HepG2 (cell line): ENCODE measurements around the gene SCYL1. TPM values are rescaled to one million over a fixed set of nuclear protein-coding genes. Genes with fewer than 3 reads are reported as not detected.

Source experiments
- ATAC-seq: fragments of 200-7000 bp; cut with Tn5 transposase; 3 replicates; pipeline ENCODE4 v1.9.1; 2020; ENCODE audit warnings: mild to moderate bottlenecking, moderate library complexity
- BruUV-seq: library from RNA; stranded (reverse); fragments of 400-500 nt; replicated peaks from 2 replicates; lab custom pipeline; 2021; lab: Mats Ljungman, UMichigan
- CTCF ChIA-PET: fragments of 300-600 bp; formaldehyde crosslinking; extraction: SDS; loops from one replicate; lab custom pipeline; 2021; ENCODE audit warnings: low total read pairs, inconsistent platforms, low intra/inter-chr PET ratio; lab: Yijun Ruan, JAX
- POLR2A ChIA-PET: fragments of 350-600 bp; sonication (Branson Sonifier 250); formaldehyde crosslinking; loops from one replicate; lab custom pipeline; 2020; ENCODE audit warnings: antibody characterized with exemption, inconsistent platforms; lab: Yijun Ruan, JAX
- DNase-seq: peaks from one replicate; pipeline ENCODE4 v3.0.0-alpha.2; 2015; ENCODE audit warnings: low spot score
- FAIRE-seq: peaks from 3 replicates; lab custom pipeline; 2011; peaks lifted over from hg19 to GRCh38; lab: Jason Lieb, UNC
- H2AFZ ChIP-seq: one replicate; pipeline ENCODE4 v1.6.1; 2011; ENCODE audit warnings: low read length, inconsistent platforms
- H3K27ac ChIP-seq: fragments of 300-600 bp; 3 replicates; pipeline ENCODE4 v1.8.0; 2011; ENCODE audit warnings: mixed run types, mild to moderate bottlenecking, mixed read lengths, low read length, inconsistent platforms; ENCODE audit not compliant: insufficient read depth; ENCODE audit errors: extremely low read length
- H3K27me3 ChIP-seq, 2 experiments: fragments of 200-600 bp in 1 of 2; 2 replicates in 1 of 2; 3 replicates in 1 of 2; pipeline versions ENCODE4 v1.6.0 to v1.8.0; 2011; ENCODE audit warnings: low read length in 2 of 2, mild to moderate bottlenecking in 2 of 2, moderate library complexity in 2 of 2, inconsistent platforms in 1 of 2; ENCODE audit not compliant: insufficient read depth in 2 of 2, control insufficient read depth in 1 of 2
- H3K36me3 ChIP-seq, 2 experiments: fragments of 200-600 bp in 1 of 2; replicated peaks in 1 of 2; 2 replicates in 1 of 2; 3 replicates in 1 of 2; pipeline versions ENCODE4 v1.5.1 to v1.8.0; 2011; ENCODE audit warnings: low read length in 2 of 2, inconsistent platforms in 1 of 2; ENCODE audit not compliant: insufficient read depth in 2 of 2, control insufficient read depth in 1 of 2
- H3K4me1 ChIP-seq: 2 replicates; pipeline ENCODE4 v1.5.1; 2012; ENCODE audit warnings: low read length, inconsistent platforms; ENCODE audit not compliant: insufficient read depth
- H3K4me2 ChIP-seq: 2 replicates; pipeline ENCODE4 v1.6.0; 2011; ENCODE audit warnings: low read depth, low read length, inconsistent platforms
- H3K4me3 ChIP-seq, 3 experiments: fragments of 200-600 bp in 1 of 3; sonication (generic), shearing (Covaris generic) in 1 of 3; replicated peaks in 1 of 3; 2 replicates each; pipeline ENCODE4 v1.5.1; 2011 to 2016; ENCODE audit warnings: low read length in 3 of 3, inconsistent platforms in 2 of 3, low read depth in 2 of 3, mild to moderate bottlenecking in 2 of 3, control low read depth in 1 of 3, mixed read lengths in 1 of 3; ENCODE audit not compliant: insufficient read depth in 1 of 3
- H3K79me2 ChIP-seq: one replicate; pipeline ENCODE4 v1.6.1; 2011; ENCODE audit warnings: low read length, inconsistent platforms; ENCODE audit not compliant: insufficient read depth
- H3K9ac ChIP-seq: 2 replicates; pipeline ENCODE4 v1.6.0; 2011; ENCODE audit warnings: mild to moderate bottlenecking, low read depth, low read length, inconsistent platforms; ENCODE audit not compliant: insufficient read depth
- H3K9me3 ChIP-seq: 2 replicates; pipeline ENCODE4 v1.5.1; 2012; ENCODE audit warnings: mild to moderate bottlenecking, low read length
- H4K20me1 ChIP-seq: 2 replicates; pipeline ENCODE4 v1.6.0; 2011; ENCODE audit warnings: inconsistent platforms, mild to moderate bottlenecking, low read length, moderate library complexity; ENCODE audit not compliant: insufficient read depth
- AGO2 ChIP-seq: fragments of 200-400 bp; formaldehyde crosslinking; optimal IDR thresholded peaks from 2 replicates; pipeline ENCODE3; 2017; ENCODE audit warnings: mild to moderate bottlenecking, low read depth, low read length, moderate library complexity
- CHCHD3 ChIP-seq: sonication (generic); formaldehyde crosslinking; IDR thresholded peaks from 2 replicates; pipeline ENCODE4 v1.8.0; 2022; ENCODE audit warnings: mild to moderate bottlenecking, missing genetic modification reagents, moderate library complexity
- GPN1 ChIP-seq: sonication (generic); formaldehyde crosslinking; IDR thresholded peaks from 2 replicates; pipeline ENCODE4 v1.5.1; 2020; ENCODE audit warnings: missing genetic modification reagents, borderline replicate concordance
- HDAC1 ChIP-seq: sonication (generic); formaldehyde crosslinking; IDR thresholded peaks from 2 replicates; pipeline ENCODE4 v1.5.1; 2020; ENCODE audit warnings: mild to moderate bottlenecking, missing genetic modification reagents
- LCORL ChIP-seq, 2 experiments: fragments of 450-650 bp in 1 of 2; sonication (generic) in 1 of 2; formaldehyde crosslinking in 1 of 2; IDR thresholded peaks; 2 replicates each; pipeline versions ENCODE4 v1.5.0 to v1.6.1; 2017 to 2020; ENCODE audit warnings: antibody characterized with exemption in 1 of 2, missing genetic modification reagents in 1 of 2
- PHF21A ChIP-seq: sonication (generic); formaldehyde crosslinking; IDR thresholded peaks from 2 replicates; pipeline ENCODE4 v1.5.0; 2020; ENCODE audit warnings: mild to moderate bottlenecking, missing genetic modification reagents
- POLR2A ChIP-seq, 2 experiments: IDR thresholded peaks; 2 replicates each; pipeline ENCODE4 v1.6.1; 2011; ENCODE audit warnings: low read depth in 2 of 2, low read length in 2 of 2, mild to moderate bottlenecking in 1 of 2, moderate library complexity in 1 of 2; ENCODE audit not compliant: insufficient read depth in 1 of 2
- RBFOX2 ChIP-seq: fragments of 200-400 bp; formaldehyde crosslinking; IDR thresholded peaks from 2 replicates; pipeline ENCODE4 v1.6.1; 2017; ENCODE audit warnings: low read depth, mild to moderate bottlenecking, low read length
- SIN3A ChIP-seq: IDR thresholded peaks from 2 replicates; pipeline ENCODE4 v1.6.1; 2011; ENCODE audit warnings: low read depth, mild to moderate bottlenecking, control low read depth, low read length, borderline replicate concordance
- ZMAT3 ChIP-seq: sonication (generic); formaldehyde crosslinking; conservative IDR thresholded peaks from 2 replicates; pipeline ENCODE4 v1.7.0; 2021; ENCODE audit warnings: missing genetic modification reagents
- ZNF253 ChIP-seq: sonication (generic); formaldehyde crosslinking; IDR thresholded peaks from 2 replicates; pipeline ENCODE4 v1.8.0; 2022; ENCODE audit warnings: mild to moderate bottlenecking, missing genetic modification reagents, borderline replicate concordance
- ZNF317 ChIP-seq: sonication (generic); formaldehyde crosslinking; IDR thresholded peaks from 2 replicates; pipeline ENCODE4 v1.5.0; 2020; ENCODE audit warnings: mild to moderate bottlenecking, missing genetic modification reagents
- ZNF607 ChIP-seq: sonication (generic); formaldehyde crosslinking; IDR thresholded peaks from 2 replicates; pipeline ENCODE4 v1.5.1; 2020; ENCODE audit warnings: missing genetic modification reagents, mild to moderate bottlenecking, borderline replicate concordance
- WGBS: methylation state at CpG from one replicate; pipeline ENCODE4 v1.1.6; 2017; ENCODE audit warnings: low lambda C conversion rate; 5-methylcytosine and 5-hydroxymethylcytosine counted together
- in situ Hi-C: cut with HindIII; loops from 2 replicates; pipeline ENCODE4 v1.10.0; 2017; ENCODE audit warnings: low pct_unique_long_range_greater_than_20kb; ENCODE audit not compliant: extremely low pct_ligation_motif_present
- intact Hi-C: fragments of 100-400 bp; cut with micrococcal nuclease; formaldehyde crosslinking; loops from one replicate; pipeline ENCODE4 v1.10.0; 2022; ENCODE audit not compliant: unreplicated experiment
- polyA plus RNA-seq, 8 experiments: library from polyadenylated mRNA; depleted of rRNA in 3 of 8; stranded (reverse) in 7 of 8; unstranded in 1 of 8; fragments of >200 nt; fragmentation: Illumina TruSeq in 4 of 8; extraction: Trizol in 4 of 8; gene quantifications; 2 replicates each; pipeline versions ENCODE4 v1.2.1 to v1.2.3, GENCODE V29; 2011 to 2016; ENCODE audit warnings: low read depth in 4 of 8, missing spikeins in 1 of 8, mixed read lengths in 1 of 8; ENCODE audit not compliant: insufficient read depth in 1 of 8
- total RNA-seq, 5 experiments: library from RNA; depleted of rRNA; stranded (reverse); fragments of >200 nt; fragmentation: Illumina TruSeq; extraction: Trizol; gene quantifications; 2 replicates each; pipeline ENCODE4 v1.2.3, GENCODE V29; 2016; ENCODE audit warnings: low read depth in 1 of 5
- TF ChIP-seq, protein P1 (sequence below): sonication (generic); formaldehyde crosslinking; IDR thresholded peaks from 2 replicates; pipeline ENCODE4 v1.4.0; 2020; ENCODE audit warnings: low read depth, mild to moderate bottlenecking, missing genetic modification reagents

The SCYL1 gene
- total and polyA plus RNA-seq, 2 of the 13 experiments (the other 11 are each of a cell fraction or from before 2014, with no cell fraction given), result 65.9 to 103 TPM

DNA sequence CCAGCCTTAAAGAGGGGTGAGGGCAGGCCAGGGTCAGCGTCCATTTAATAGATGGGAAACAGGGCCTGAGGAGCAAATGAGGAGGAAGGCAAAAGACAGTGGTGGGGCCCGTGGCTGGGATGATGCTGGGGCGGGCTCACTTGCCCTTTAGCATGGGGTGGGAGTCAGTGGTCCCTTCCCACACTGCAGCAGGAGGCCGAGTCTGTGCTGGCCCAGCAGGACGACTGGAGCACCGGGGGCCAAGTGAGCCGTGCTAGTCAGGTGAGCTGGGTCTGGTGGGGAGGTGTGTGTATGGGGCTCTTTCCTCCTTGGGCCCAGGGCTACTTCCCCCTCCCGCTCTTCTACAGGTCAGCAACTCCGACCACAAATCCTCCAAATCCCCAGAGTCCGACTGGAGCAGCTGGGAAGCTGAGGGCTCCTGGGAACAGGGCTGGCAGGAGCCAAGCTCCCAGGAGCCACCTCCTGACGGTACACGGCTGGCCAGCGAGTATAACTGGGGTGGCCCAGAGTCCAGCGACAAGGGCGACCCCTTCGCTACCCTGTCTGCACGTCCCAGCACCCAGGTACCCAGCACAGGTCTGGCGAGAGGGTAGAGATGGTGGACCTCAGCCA lies 12.8 kb downstream of the SCYL1 start (continued):
- TF ChIP-seq SIN3A (no peak), PHF21A (CRISPR knock-in tag) (no peak), ZNF607 (CRISPR knock-in tag) (no peak), ZNF253 (CRISPR knock-in tag) (no peak), ZNF317 (CRISPR knock-in tag) (no peak), CHCHD3 (CRISPR knock-in tag) (no peak), GPN1 (CRISPR knock-in tag) (no peak), ZMAT3 (no peak)
- TF ChIP-seq, protein P1, sequence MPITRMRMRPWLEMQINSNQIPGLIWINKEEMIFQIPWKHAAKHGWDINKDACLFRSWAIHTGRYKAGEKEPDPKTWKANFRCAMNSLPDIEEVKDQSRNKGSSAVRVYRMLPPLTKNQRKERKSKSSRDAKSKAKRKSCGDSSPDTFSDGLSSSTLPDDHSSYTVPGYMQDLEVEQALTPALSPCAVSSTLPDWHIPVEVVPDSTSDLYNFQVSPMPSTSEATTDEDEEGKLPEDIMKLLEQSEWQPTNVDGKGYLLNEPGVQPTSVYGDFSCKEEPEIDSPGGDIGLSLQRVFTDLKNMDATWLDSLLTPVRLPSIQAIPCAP (CRISPR knock-in tag), result no peak

DNA sequence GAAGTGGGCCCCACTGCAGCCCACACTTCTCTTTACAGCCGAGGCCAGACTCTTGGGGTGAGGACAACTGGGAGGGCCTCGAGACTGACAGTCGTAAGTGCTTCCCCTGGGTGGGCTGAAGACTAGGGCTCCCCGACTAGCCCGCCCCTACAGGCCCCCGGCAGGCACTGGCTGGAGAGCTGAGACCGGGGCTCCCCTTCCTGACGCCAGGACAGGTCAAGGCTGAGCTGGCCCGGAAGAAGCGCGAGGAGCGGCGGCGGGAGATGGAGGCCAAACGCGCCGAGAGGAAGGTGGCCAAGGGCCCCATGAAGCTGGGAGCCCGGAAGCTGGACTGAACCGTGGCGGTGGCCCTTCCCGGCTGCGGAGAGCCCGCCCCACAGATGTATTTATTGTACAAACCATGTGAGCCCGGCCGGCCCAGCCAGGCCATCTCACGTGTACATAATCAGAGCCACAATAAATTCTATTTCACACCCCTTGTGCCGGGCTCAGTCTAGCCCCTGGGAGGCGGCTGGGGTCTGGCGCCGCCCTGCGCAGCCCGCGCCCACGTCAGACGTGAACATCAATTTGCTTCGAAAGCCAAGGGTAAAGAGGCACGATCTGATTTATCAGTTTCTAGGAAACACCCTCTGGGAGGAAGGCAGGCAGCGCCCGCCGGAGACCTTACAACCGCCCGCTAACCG lies 13.5 kb downstream of the SCYL1 start:
- H3K4me1 ChIP-seq, result no peaks in the 10 kb centered on the region
- in situ Hi-C loops (no loop called here), intact Hi-C loops (no loop called here)
- ATAC-seq, result no peak
- no peak for FAIRE-seq
- WGBS, result 96% methylated on average over 40 of the region's 43 CpGs
- no peak for DNase-seq
- no peaks in the 10 kb centered on the region for H3K9me3 ChIP-seq
- no peaks in the 10 kb centered on the region for H4K20me1 ChIP-seq
- no peak overlapping the region for H3K27ac ChIP-seq
- CTCF ChIA-PET, result no interaction called here
- POLR2A ChIA-PET, result interaction anchor here (1.1 to 1.7 kb wide), 3 partner anchors 9 to 13 kb away, joined by 4 to 7 read pairs (median 5); partner anchors contain the start of gene SCYL1
- peaks cover 16 to 33% of the 10 kb centered on the region in 2 experiments; a peak in 4 of 5 replicates for H3K36me3 ChIP-seq
- no peaks in the 10 kb centered on the region for H3K79me2 ChIP-seq
- no peak overlapping the region for H3K4me3 ChIP-seq
- H3K9ac ChIP-seq, result no peak overlapping the region
- H3K4me2 ChIP-seq, result no peak overlapping the region
- BruUV-seq, result no TSS peak
- TF ChIP-seq LCORL (IDR thresholded peaks at IDR 0.05) (no peak), LCORL (CRISPR knock-in tag; IDR thresholded peaks at IDR 0.05) (no peak), HDAC1 (CRISPR knock-in tag) (no peak), AGO2 (peak; percentile 65), RBFOX2 (peak; percentile 71), POLR2A (IDR thresholded peaks at IDR 0.05; ENCODE audit: insufficient read depth in 1 of 2, low read depth in 2 of 2, low read length in 2 of 2) (peak in 1 of 2 experiments; percentile 28; a peak in 2 of 4 replicates)
- no peak overlapping the region for H2AFZ ChIP-seq
- H3K27me3 ChIP-seq, result no peaks in the 10 kb centered on the region
